ENCODE data around the gene CDH11.

Gene CDH11

GRCh38 chr16:65104471-65104870 is 17.4 kb downstream of the CDH11 start:
- no peak; the same call in 1 of the 2 replicates for TF ChIP-seq CTCF (IDR thresholded peaks at IDR 0.05; ENCODE audit: low read depth, low read length)
- no peak for DNase-seq (ENCODE audit: extremely low read depth, low read depth)

GRCh38 chr16:65102326-65102725 is 19.5 kb downstream of the CDH11 start:
- TF ChIP-seq CTCF (IDR thresholded peaks at IDR 0.05; ENCODE audit: low read depth, low read length) = no peak
- no peak for DNase-seq (ENCODE audit: extremely low read depth, low read depth)

GRCh38 chr16:65101009-65101408 is 20.9 kb downstream of the CDH11 start:
- no peak for DNase-seq (ENCODE audit: extremely low read depth, low read depth)
- no peak for TF ChIP-seq CTCF (IDR thresholded peaks at IDR 0.05; ENCODE audit: low read depth, low read length)

- no peak for TF ChIP-seq CTCF (IDR thresholded peaks at IDR 0.05; ENCODE audit: low read depth, low read length)
- DNase-seq (ENCODE audit: extremely low read depth, low read depth) = no peak
Observed at GRCh38 chr16:65099607-65100006, 22.3 kb downstream of the CDH11 start.

GRCh38 chr16:65098916-65099315 is 22.9 kb downstream of the CDH11 start:
- no peak for DNase-seq (ENCODE audit: extremely low read depth, low read depth)
- no peak for TF ChIP-seq CTCF (IDR thresholded peaks at IDR 0.05; ENCODE audit: low read depth, low read length)

GRCh38 chr16:65097296-65097695 is 24.6 kb downstream of the CDH11 start:
- TF ChIP-seq CTCF (IDR thresholded peaks at IDR 0.05; ENCODE audit: low read depth, low read length) = no peak
- no peak for DNase-seq (ENCODE audit: extremely low read depth, low read depth)

- no peak for DNase-seq (ENCODE audit: extremely low read depth, low read depth)
- TF ChIP-seq CTCF (IDR thresholded peaks at IDR 0.05; ENCODE audit: low read depth, low read length) = no peak
Observed at GRCh38 chr16:65095906-65096305, 26.0 kb downstream of the CDH11 start.

All from AG09319 (cell line).